HCT116 (cell line): Measurements from ENCODE around the gene UVSSA. TPM values are rescaled to one million over a fixed set of nuclear protein-coding genes. Genes with fewer than 3 reads are reported as not detected.

Source experiments
- ATAC-seq: fragments of 200-7000 bp; cut with Tn5 transposase; 2 replicates; pipeline ENCODE4 v1.9.1; 2020; ENCODE audit warnings: mild to moderate bottlenecking, moderate library complexity
- BruUV-seq: library from RNA; stranded (reverse); fragments of 400-500 nt; replicated peaks from 2 replicates; lab custom pipeline; 2021; lab: Mats Ljungman, UMichigan
- CTCF ChIA-PET: fragments of 300-600 bp; sonication (Branson Sonifier 250); formaldehyde crosslinking; loops from one replicate; lab custom pipeline; 2021; ENCODE audit warnings: antibody characterized with exemption; lab: Charles Lee
- POLR2A ChIA-PET: fragments of 300-600, 350-600 bp; sonication (Branson Sonifier 250); formaldehyde crosslinking; loops from one replicate; lab custom pipeline; 2021; ENCODE audit warnings: antibody characterized with exemption; lab: Charles Lee
- RAD21 ChIA-PET, 2 experiments: fragments of 300-600 bp; sonication (Branson Sonifier 250); formaldehyde crosslinking; loops; one replicate each; lab custom pipeline; 2023; ENCODE audit warnings: low total read pairs in 2 of 2; ENCODE audit not compliant: uncharacterized antibody in 2 of 2, unreplicated experiment in 2 of 2, low non-redundant PET in 1 of 2; lab: Charles Lee
- DNase-seq: peaks from one replicate; pipeline ENCODE4 v3.0.0-alpha.2; 2010; ENCODE audit warnings: low read depth, low spot score
- H2AFZ ChIP-seq: fragments of 200-600 bp; shearing (Covaris generic), sonication (generic); 2 replicates; pipeline ENCODE4 v1.6.1; 2017; ENCODE audit warnings: low read depth, mixed run types, mixed read lengths, antibody characterized with exemption, low read length; ENCODE audit not compliant: poor library complexity, severe bottlenecking
- H3K27ac ChIP-seq: 2 replicates; pipeline ENCODE4 v1.5.1; 2012; ENCODE audit warnings: low read depth, low read length
- H3K27me3 ChIP-seq: fragments of 200-600 bp; sonication (generic); 2 replicates; pipeline ENCODE4 v1.6.1; 2016; ENCODE audit warnings: mixed run types, low read length, mixed read lengths; ENCODE audit not compliant: insufficient read depth
- H3K36me3 ChIP-seq, 2 experiments: fragments of 200-500 bp in 1 of 2; fragments of 200-600 bp in 1 of 2; sonication (Bioruptor generic) in 1 of 2; sonication (generic) in 1 of 2; 2 replicates each; pipeline versions ENCODE4 v1.5.1 to v1.6.1; 2014 to 2016; ENCODE audit warnings: low read length in 2 of 2, inconsistent platforms in 1 of 2, mixed read lengths in 1 of 2, mixed run types in 1 of 2; ENCODE audit not compliant: insufficient read depth in 2 of 2, control insufficient read depth in 1 of 2
- H3K4me1 ChIP-seq, 2 experiments: fragments of 200-600 bp in 1 of 2; sonication (generic) in 1 of 2; 2 replicates each; pipeline versions ENCODE4 v1.5.1 to v1.6.1; 2012 to 2017; ENCODE audit warnings: low read length in 2 of 2, inconsistent platforms in 1 of 2, mild to moderate bottlenecking in 1 of 2, mixed read lengths in 1 of 2, mixed run types in 1 of 2, moderate library complexity in 1 of 2; ENCODE audit not compliant: insufficient read depth in 2 of 2, control insufficient read depth in 1 of 2
- H3K4me2 ChIP-seq: fragments of 200-600 bp; sonication (generic); 2 replicates; pipeline ENCODE4 v1.6.1; 2017; ENCODE audit warnings: mixed run types, low read length, mixed read lengths
- H3K4me3 ChIP-seq, 2 experiments: fragments of 200-600 bp in 1 of 2; sonication (generic) in 1 of 2; replicated peaks in 1 of 2; 2 replicates each; pipeline ENCODE4 v1.5.1; 2011 to 2016; ENCODE audit warnings: low read length in 2 of 2, control low read depth in 1 of 2, low read depth in 1 of 2, mild to moderate bottlenecking in 1 of 2, mixed read lengths in 1 of 2, mixed run types in 1 of 2
- H3K79me2 ChIP-seq: fragments of 200-600 bp; sonication (generic); 2 replicates; pipeline ENCODE4 v1.6.1; 2017; ENCODE audit warnings: mild to moderate bottlenecking, mixed run types, low read length, moderate library complexity, mixed read lengths; ENCODE audit not compliant: insufficient read depth
- H3K9ac ChIP-seq: fragments of 200-600 bp; sonication (generic); 2 replicates; pipeline ENCODE4 v1.6.1; 2016; ENCODE audit warnings: low read length, mixed read lengths
- H3K9me2 ChIP-seq: fragments of 200-600 bp; sonication (generic), shearing (Covaris generic); 2 replicates; pipeline ENCODE4 v1.6.1; 2017; ENCODE audit warnings: mixed run types, mild to moderate bottlenecking, moderate library complexity; ENCODE audit not compliant: insufficient read depth
- H3K9me3 ChIP-seq, 2 experiments: fragments of 200-500 bp in 1 of 2; fragments of 200-600 bp in 1 of 2; sonication (Bioruptor generic) in 1 of 2; sonication (generic) in 1 of 2; 2 replicates each; pipeline ENCODE4 v1.6.1; 2014 to 2017; ENCODE audit warnings: low read length in 2 of 2, mixed read lengths in 2 of 2, inconsistent platforms in 1 of 2, low read depth in 1 of 2, mild to moderate bottlenecking in 1 of 2, mixed run types in 1 of 2, moderate library complexity in 1 of 2; ENCODE audit not compliant: control insufficient read depth in 1 of 2, insufficient read depth in 1 of 2
- H4K20me1 ChIP-seq: fragments of 200-600 bp; sonication (generic), shearing (Covaris generic); 2 replicates; pipeline ENCODE4 v1.6.1; 2017; ENCODE audit warnings: mixed run types, mild to moderate bottlenecking, moderate library complexity; ENCODE audit not compliant: insufficient read depth
- CBX3 ChIP-seq: IDR thresholded peaks from 2 replicates; pipeline ENCODE4 v1.6.1; 2012; ENCODE audit warnings: low read depth
- CEBPB ChIP-seq: IDR thresholded peaks from 2 replicates; pipeline ENCODE4 v1.6.1; 2012; ENCODE audit warnings: low read depth
- EGR1 ChIP-seq: IDR thresholded peaks from 2 replicates; pipeline ENCODE4 v1.6.1; 2012; ENCODE audit warnings: low read depth
- EZH2 ChIP-seq: fragments of 200-600 bp; sonication (generic); IDR thresholded peaks from 2 replicates; pipeline ENCODE4 v1.6.1; 2017; ENCODE audit warnings: antibody characterized with exemption, mixed run types
- EZH2phosphoT487 ChIP-seq: fragments of 200-600 bp; IDR thresholded peaks from 2 replicates; pipeline ENCODE4 v1.6.1; 2018; ENCODE audit warnings: antibody characterized with exemption, borderline replicate concordance
- FOSL1 ChIP-seq: IDR thresholded peaks from 2 replicates; pipeline ENCODE4 v1.6.1; 2012; ENCODE audit warnings: low read depth
- JUND ChIP-seq: IDR thresholded peaks from 2 replicates; pipeline ENCODE4 v1.6.1; 2012
- MAX ChIP-seq: IDR thresholded peaks from 2 replicates; pipeline ENCODE4 v1.6.1; 2012
- POLR2A ChIP-seq: IDR thresholded peaks from 2 replicates; pipeline ENCODE4 v1.7.0; 2011; ENCODE audit warnings: borderline replicate concordance; ENCODE audit not compliant: insufficient read depth, insufficient read length; ENCODE audit errors: extremely low read depth
- POLR2AphosphoS5 ChIP-seq: IDR thresholded peaks from 2 replicates; pipeline ENCODE4 v1.6.1; 2011; ENCODE audit warnings: mild to moderate bottlenecking, low read depth, low read length, moderate library complexity
- RAD21 ChIP-seq: IDR thresholded peaks from 2 replicates; pipeline ENCODE4 v1.6.1; 2012; ENCODE audit warnings: low read depth, mild to moderate bottlenecking
- SIN3A ChIP-seq: IDR thresholded peaks from 2 replicates; pipeline ENCODE4 v1.6.1; 2012; ENCODE audit warnings: low read depth
- SP1 ChIP-seq: IDR thresholded peaks from 2 replicates; pipeline ENCODE4 v1.6.1; 2012; ENCODE audit warnings: low read depth
- TCF7L2 ChIP-seq: IDR thresholded peaks from 2 replicates; pipeline ENCODE4 v1.7.0; 2011; ENCODE audit warnings: borderline replicate concordance, inconsistent platforms; ENCODE audit not compliant: insufficient read depth, insufficient read length; ENCODE audit errors: extremely low read depth
- YY1 ChIP-seq: IDR thresholded peaks from 2 replicates; pipeline ENCODE4 v1.6.1; 2011; ENCODE audit warnings: low read length, low read depth, moderate library complexity, mild to moderate bottlenecking; ENCODE audit not compliant: insufficient replicate concordance; ENCODE audit errors: extremely low read depth
- ZBTB33 ChIP-seq: IDR thresholded peaks from 2 replicates; pipeline ENCODE4 v1.6.1; 2011; ENCODE audit warnings: mild to moderate bottlenecking, low read length, moderate library complexity; ENCODE audit not compliant: insufficient replicate concordance; ENCODE audit errors: extremely low read depth
- ZFX ChIP-seq: fragments of 450-650 bp; IDR thresholded peaks from 2 replicates; pipeline ENCODE4 v1.6.1; 2017
- intact Hi-C: fragments of 100-400 bp; cut with micrococcal nuclease; formaldehyde crosslinking; loops from 2 replicates; pipeline ENCODE4 v1.10.0; 2022
- total RNA-seq: library from RNA; stranded (reverse); gene quantifications from one replicate; pipeline ENCODE4 v1.2.1, GENCODE V29; 2021; ENCODE audit not compliant: unreplicated experiment

UVSSA gene
- total RNA-seq, 1 experiment from 2014 or later, result 30.5 TPM

GRCh38 chr4:1332686-1333085 is 14.3 kb upstream of the UVSSA start:
- H3K27ac ChIP-seq, result no peak overlapping the region
- no peaks in the 10 kb centered on the region for H3K9me3 ChIP-seq
- peaks cover 38% of the 10 kb centered on the region for H3K79me2 ChIP-seq
- no peak overlapping the region for H3K4me2 ChIP-seq
- ChIA-PET RAD21 (no interaction called here), CTCF (no interaction called here), POLR2A (interaction anchor here (1.4 kb wide), 1 partner anchor 14 kb away, joined by 3 read pairs; the partner anchor contains the start of gene UVSSA)
- H3K27me3 ChIP-seq, result no peaks in the 10 kb centered on the region
- no peak for TF ChIP-seq JUND
- no peak for TF ChIP-seq ZFX
- TF ChIP-seq YY1, result no peak
- TF ChIP-seq EZH2phosphoT487, result no peak
- no peak for TF ChIP-seq RAD21
- TF ChIP-seq MAX, result no peak
- TF ChIP-seq SP1, result no peak
- TF ChIP-seq POLR2AphosphoS5, result no peak
- TF ChIP-seq ZBTB33, result no peak
- TF ChIP-seq EGR1, result no peak
- no peak for TF ChIP-seq TCF7L2
- no peak for TF ChIP-seq SIN3A
- TF ChIP-seq CEBPB, result no peak
- no peak for TF ChIP-seq CBX3
- no peak for TF ChIP-seq EZH2
- no peak for TF ChIP-seq FOSL1
- no peak for TF ChIP-seq POLR2A
- H3K9ac ChIP-seq, result no peak overlapping the region
- H3K9me2 ChIP-seq, result no peaks in the 10 kb centered on the region
- no peak for DNase-seq
- peaks cover 9 to 22% of the 10 kb centered on the region in 2 experiments for H3K36me3 ChIP-seq
- ATAC-seq, result no peak
- no peaks in the 10 kb centered on the region for H4K20me1 ChIP-seq
- no TSS peak for BruUV-seq
- H3K4me3 ChIP-seq, result no peak overlapping the region
- no peak overlapping the region for H2AFZ ChIP-seq
- peaks cover 5 to 18% of the 10 kb centered on the region in 2 experiments; a peak in 3 of 4 replicates for H3K4me1 ChIP-seq
- intact Hi-C loops, result no loop called here
